ENCODE results near the gene HABP2. TPM values are rescaled to one million over a fixed set of nuclear protein-coding genes. Genes with fewer than 3 reads are reported as not detected.

The HABP2 gene
- total RNA-seq, 1 donor from 2014 or later = not detected

GRCh38 chr10:113552014-113552413 is 839 bp upstream of the HABP2 start:
- H3K4me3 Mint-ChIP-seq (ENCODE audit: low read depth) = no peak overlapping the region

GRCh38 chr10:113553149-113553548 is 296 bp downstream of the HABP2 start:
- Mint-ChIP-seq H3K27me3 (ENCODE audit: low read depth) (peaks cover 19% of the 10 kb centered on the region), H3K9me3 (no peaks in the 10 kb centered on the region), H3K36me3 (ENCODE audit: low read depth) (no peaks in the 10 kb centered on the region), H3K27ac (no peak overlapping the region), H3K4me1 (ENCODE audit: low read depth) (no peaks in the 10 kb centered on the region), H3K4me3 (ENCODE audit: low read depth) (no peak overlapping the region)
- intact Hi-C loops (cut with micrococcal nuclease) = no loop called here
- DNase-seq (ENCODE audit: low spot score) = no peak

More at GRCh38 chr10:113552014-113552413, 839 bp upstream of the HABP2 start:
- DNase-seq (ENCODE audit: low spot score) = no peak
- H3K27me3 Mint-ChIP-seq (ENCODE audit: low read depth) = peaks cover 14% of the 10 kb centered on the region
- no peaks in the 10 kb centered on the region for H3K9me3 Mint-ChIP-seq
- H3K36me3 Mint-ChIP-seq (ENCODE audit: low read depth) = no peaks in the 10 kb centered on the region
- intact Hi-C loops (cut with micrococcal nuclease) = no loop called here
- no peaks in the 10 kb centered on the region for H3K4me1 Mint-ChIP-seq (ENCODE audit: low read depth)
- H3K27ac Mint-ChIP-seq = no peak overlapping the region

- Mint-ChIP-seq H3K36me3 (ENCODE audit: low read depth) (no peaks in the 10 kb centered on the region), H3K4me1 (ENCODE audit: low read depth) (no peaks in the 10 kb centered on the region), H3K4me3 (ENCODE audit: low read depth) (no peak overlapping the region), H3K9me3 (no peaks in the 10 kb centered on the region), H3K27me3 (ENCODE audit: low read depth) (peaks cover 20% of the 10 kb centered on the region), H3K27ac (no peak overlapping the region)
- no peak for DNase-seq (ENCODE audit: low spot score)
- intact Hi-C loops (cut with micrococcal nuclease) = no loop called here
These were observed 1.4 kb downstream of the HABP2 start for GRCh38 chr10:113554214-113554613.

GRCh38 chr10:113555245-113555644 is 2.4 kb downstream of the HABP2 start:
- H3K9me3 Mint-ChIP-seq = no peaks in the 10 kb centered on the region
- no peak overlapping the region for H3K27ac Mint-ChIP-seq
- no peaks in the 10 kb centered on the region for H3K36me3 Mint-ChIP-seq (ENCODE audit: low read depth)
- no peaks in the 10 kb centered on the region for H3K4me1 Mint-ChIP-seq (ENCODE audit: low read depth)
- intact Hi-C loops (cut with micrococcal nuclease) = no loop called here
- H3K4me3 Mint-ChIP-seq (ENCODE audit: low read depth) = no peak overlapping the region
- H3K27me3 Mint-ChIP-seq (ENCODE audit: low read depth) = peaks cover 20% of the 10 kb centered on the region
- no peak for DNase-seq (ENCODE audit: low spot score)

DNA sequence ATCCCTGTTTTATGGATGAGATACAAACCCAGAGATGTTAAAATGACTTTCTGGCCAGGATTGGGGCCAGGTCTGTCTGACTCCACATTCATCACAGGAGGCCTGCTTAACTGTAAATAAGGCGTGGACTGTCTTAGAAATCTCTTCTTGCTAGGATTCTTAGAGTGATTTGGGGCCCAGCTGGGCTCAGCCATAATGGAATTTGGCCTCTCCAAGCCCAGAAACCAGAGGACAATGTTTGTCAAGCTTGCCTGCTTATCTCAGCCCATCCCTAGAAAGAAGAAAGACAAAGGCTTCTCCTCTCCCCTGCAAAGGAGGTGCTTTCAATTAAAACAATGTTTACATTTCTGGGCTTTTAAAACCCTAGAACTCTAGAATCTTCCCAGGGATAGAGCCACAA is 2.9 kb downstream of the HABP2 start:
- Mint-ChIP-seq H3K36me3 (ENCODE audit: low read depth) (no peaks in the 10 kb centered on the region), H3K27me3 (ENCODE audit: low read depth) (peaks cover 19% of the 10 kb centered on the region), H3K4me3 (ENCODE audit: low read depth) (no peak overlapping the region), H3K27ac (no peak overlapping the region), H3K4me1 (ENCODE audit: low read depth) (no peaks in the 10 kb centered on the region), H3K9me3 (no peaks in the 10 kb centered on the region)
- intact Hi-C loops (cut with micrococcal nuclease) = no loop called here
- DNase-seq (ENCODE audit: low spot score) = no peak

DNA sequence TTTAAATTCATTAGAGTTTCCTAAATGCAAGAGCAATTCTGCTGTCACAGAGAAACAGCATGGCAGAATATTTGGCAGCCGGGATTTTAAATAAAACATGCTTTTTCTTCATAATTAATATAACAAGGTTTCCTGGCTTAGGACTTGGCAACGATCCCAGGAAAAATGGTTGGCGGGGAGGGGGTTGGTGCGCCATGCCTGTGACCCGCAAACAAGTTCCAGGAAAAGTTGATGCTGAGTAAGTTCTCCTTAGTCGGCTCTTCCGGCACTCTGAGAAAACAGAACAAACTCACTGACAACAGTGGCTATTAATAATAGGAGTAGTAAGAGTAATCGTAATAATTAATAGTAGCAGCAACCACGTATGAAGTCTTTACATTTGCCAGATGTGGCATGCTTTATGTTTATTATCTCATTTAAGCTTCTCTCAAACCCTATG is 4.6 kb downstream of the HABP2 start:
- peaks cover 14% of the 10 kb centered on the region for H3K27me3 Mint-ChIP-seq (ENCODE audit: low read depth)
- no peaks in the 10 kb centered on the region for H3K36me3 Mint-ChIP-seq (ENCODE audit: low read depth)
- DNase-seq (ENCODE audit: low spot score) = no peak
- no peaks in the 10 kb centered on the region for H3K9me3 Mint-ChIP-seq
- no peak overlapping the region for H3K27ac Mint-ChIP-seq
- no peak overlapping the region for H3K4me3 Mint-ChIP-seq (ENCODE audit: low read depth)
- no peaks in the 10 kb centered on the region for H3K4me1 Mint-ChIP-seq (ENCODE audit: low read depth)
- intact Hi-C loops (cut with micrococcal nuclease) = no loop called here

DNA sequence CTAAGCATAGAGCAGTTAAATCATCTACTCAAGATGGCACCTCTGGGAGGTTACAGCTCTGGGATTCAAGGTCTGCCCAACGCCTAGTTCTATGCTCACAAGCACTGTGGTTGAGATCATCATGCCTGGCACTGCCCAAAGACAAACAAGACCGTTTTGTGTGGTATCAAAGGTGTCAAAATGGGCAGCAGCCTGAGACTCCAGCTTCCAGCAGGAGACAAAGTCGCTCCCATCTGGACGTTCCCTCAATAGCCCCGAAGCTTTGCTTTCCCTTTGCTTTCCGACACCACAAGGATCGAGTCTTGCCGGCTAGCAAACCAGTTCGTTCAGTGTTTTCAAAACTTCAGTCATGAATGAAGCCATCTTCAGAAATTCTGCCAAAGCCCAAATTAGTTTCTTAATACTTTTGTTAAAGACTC is 5.1 kb downstream of the HABP2 start:
- intact Hi-C loops (cut with micrococcal nuclease) = no loop called here
- Mint-ChIP-seq H3K27me3 (ENCODE audit: low read depth) (peaks cover 14% of the 10 kb centered on the region), H3K36me3 (ENCODE audit: low read depth) (no peaks in the 10 kb centered on the region)

GRCh38 chr10:113560071-113560470 is 7.2 kb downstream of the HABP2 start:
- H3K36me3 Mint-ChIP-seq (ENCODE audit: low read depth) = no peaks in the 10 kb centered on the region
- H3K27ac Mint-ChIP-seq = no peak overlapping the region
- peaks cover 13% of the 10 kb centered on the region for H3K27me3 Mint-ChIP-seq (ENCODE audit: low read depth)
- no peaks in the 10 kb centered on the region for H3K9me3 Mint-ChIP-seq
- H3K4me3 Mint-ChIP-seq (ENCODE audit: low read depth) = no peak overlapping the region
- H3K4me1 Mint-ChIP-seq (ENCODE audit: low read depth) = peaks cover 3% of the 10 kb centered on the region
- DNase-seq (ENCODE audit: low spot score) = no peak
- intact Hi-C loops (cut with micrococcal nuclease) = no loop called here

More for the DNA sequence above, 5.1 kb downstream of the HABP2 start:
- no peaks in the 10 kb centered on the region for H3K9me3 Mint-ChIP-seq
- no peak overlapping the region for H3K4me3 Mint-ChIP-seq (ENCODE audit: low read depth)
- H3K27ac Mint-ChIP-seq = no peak overlapping the region
- DNase-seq (ENCODE audit: low spot score) = no peak
- H3K4me1 Mint-ChIP-seq (ENCODE audit: low read depth) = no peaks in the 10 kb centered on the region

GRCh38 chr10:113561214-113561613 is 8.4 kb downstream of the HABP2 start:
- Mint-ChIP-seq H3K4me1 (ENCODE audit: low read depth) (peaks cover 3% of the 10 kb centered on the region), H3K36me3 (ENCODE audit: low read depth) (no peaks in the 10 kb centered on the region), H3K4me3 (ENCODE audit: low read depth) (no peak overlapping the region), H3K27me3 (ENCODE audit: low read depth) (peaks cover 11% of the 10 kb centered on the region), H3K9me3 (no peaks in the 10 kb centered on the region), H3K27ac (no peak overlapping the region)
- no peak for DNase-seq (ENCODE audit: low spot score)
- intact Hi-C loops (cut with micrococcal nuclease) = no loop called here

DNA sequence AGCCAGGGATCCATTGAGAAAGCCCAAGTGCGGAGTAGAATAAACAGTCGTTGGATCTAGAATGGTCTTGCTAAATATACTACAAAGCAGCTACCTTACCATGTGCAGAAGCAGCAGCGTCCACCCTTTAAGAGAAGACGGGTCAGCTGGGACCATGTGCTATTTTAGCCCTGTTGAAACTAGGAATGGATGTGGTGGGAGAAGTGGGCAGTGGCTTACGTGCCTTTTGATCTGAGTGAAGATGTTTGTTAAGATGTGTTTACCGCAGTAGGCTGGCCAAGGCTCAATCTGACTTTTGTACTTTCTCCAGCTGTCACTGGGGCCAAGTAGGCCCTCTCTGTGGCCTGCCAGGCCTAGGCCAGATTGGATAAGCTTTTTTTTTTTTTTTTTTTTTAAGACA is 9.2 kb downstream of the HABP2 start:
- Mint-ChIP-seq H3K27ac (no peak overlapping the region), H3K4me3 (ENCODE audit: low read depth) (no peak overlapping the region)
- no peak for DNase-seq (ENCODE audit: low spot score)

DNA sequence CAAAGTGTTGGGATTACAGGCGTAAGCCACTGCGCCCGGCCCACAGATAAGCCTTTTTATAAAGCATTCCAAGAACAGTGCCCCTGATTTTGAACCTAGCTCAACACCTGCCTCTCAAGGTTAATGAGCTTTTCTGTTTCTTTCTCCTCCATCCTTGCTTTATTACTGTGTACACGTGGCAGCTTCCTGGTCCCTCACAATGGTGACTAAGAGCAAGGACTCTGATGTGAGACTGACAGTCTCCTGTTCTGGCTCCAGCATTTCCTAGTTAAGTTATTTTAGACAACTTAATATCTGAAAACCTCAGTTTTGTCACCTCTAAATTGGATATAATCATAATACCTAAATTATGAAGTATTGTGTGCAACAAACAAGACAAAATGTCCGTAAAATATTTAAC is 9.9 kb downstream of the HABP2 start:
- H3K36me3 Mint-ChIP-seq (ENCODE audit: low read depth) = no peaks in the 10 kb centered on the region
- no peak overlapping the region for H3K27ac Mint-ChIP-seq
- no peaks in the 10 kb centered on the region for H3K9me3 Mint-ChIP-seq
- H3K4me3 Mint-ChIP-seq (ENCODE audit: low read depth) = no peak overlapping the region
- H3K4me1 Mint-ChIP-seq (ENCODE audit: low read depth) = peaks cover 3% of the 10 kb centered on the region
- intact Hi-C loops (cut with micrococcal nuclease) = no loop called here
- peaks cover 3% of the 10 kb centered on the region for H3K27me3 Mint-ChIP-seq (ENCODE audit: low read depth)
- DNase-seq (ENCODE audit: low spot score) = no peak

More for the DNA sequence above, 9.2 kb downstream of the HABP2 start:
- H3K4me1 Mint-ChIP-seq (ENCODE audit: low read depth) = peaks cover 3% of the 10 kb centered on the region
- no peaks in the 10 kb centered on the region for H3K9me3 Mint-ChIP-seq
- intact Hi-C loops (cut with micrococcal nuclease) = no loop called here
- H3K27me3 Mint-ChIP-seq (ENCODE audit: low read depth) = peaks cover 7% of the 10 kb centered on the region
- H3K36me3 Mint-ChIP-seq (ENCODE audit: low read depth) = no peaks in the 10 kb centered on the region

GRCh38 chr10:113563306-113564088 is 10.6 kb downstream of the HABP2 start:
- DNase-seq (ENCODE audit: low spot score) = peak; percentile 50
- H3K27me3 Mint-ChIP-seq (ENCODE audit: low read depth) = peaks cover 3% of the 10 kb centered on the region
- peak overlapping the region; percentile 74 for H3K4me3 Mint-ChIP-seq (ENCODE audit: low read depth)
- intact Hi-C loops (cut with micrococcal nuclease) = no loop called here
- no peaks in the 10 kb centered on the region for H3K9me3 Mint-ChIP-seq
- H3K36me3 Mint-ChIP-seq (ENCODE audit: low read depth) = no peaks in the 10 kb centered on the region
- peaks cover 3% of the 10 kb centered on the region for H3K4me1 Mint-ChIP-seq (ENCODE audit: low read depth)
- H3K27ac Mint-ChIP-seq = no peak overlapping the region

GRCh38 chr10:113565364-113565763 is 12.5 kb downstream of the HABP2 start:
- peaks cover 2% of the 10 kb centered on the region for H3K27me3 Mint-ChIP-seq (ENCODE audit: low read depth)

More at GRCh38 chr10:113565364-113565763, 12.5 kb downstream of the HABP2 start:
- intact Hi-C loops (cut with micrococcal nuclease) = no loop called here
- DNase-seq (ENCODE audit: low spot score) = no peak
- Mint-ChIP-seq H3K9me3 (no peaks in the 10 kb centered on the region), H3K4me1 (ENCODE audit: low read depth) (peaks cover 3% of the 10 kb centered on the region), H3K4me3 (ENCODE audit: low read depth) (no peak overlapping the region), H3K27ac (no peak overlapping the region), H3K36me3 (ENCODE audit: low read depth) (no peaks in the 10 kb centered on the region)
